ENCODE data around the gene ELL.

- TF ChIP-seq, protein P1, sequence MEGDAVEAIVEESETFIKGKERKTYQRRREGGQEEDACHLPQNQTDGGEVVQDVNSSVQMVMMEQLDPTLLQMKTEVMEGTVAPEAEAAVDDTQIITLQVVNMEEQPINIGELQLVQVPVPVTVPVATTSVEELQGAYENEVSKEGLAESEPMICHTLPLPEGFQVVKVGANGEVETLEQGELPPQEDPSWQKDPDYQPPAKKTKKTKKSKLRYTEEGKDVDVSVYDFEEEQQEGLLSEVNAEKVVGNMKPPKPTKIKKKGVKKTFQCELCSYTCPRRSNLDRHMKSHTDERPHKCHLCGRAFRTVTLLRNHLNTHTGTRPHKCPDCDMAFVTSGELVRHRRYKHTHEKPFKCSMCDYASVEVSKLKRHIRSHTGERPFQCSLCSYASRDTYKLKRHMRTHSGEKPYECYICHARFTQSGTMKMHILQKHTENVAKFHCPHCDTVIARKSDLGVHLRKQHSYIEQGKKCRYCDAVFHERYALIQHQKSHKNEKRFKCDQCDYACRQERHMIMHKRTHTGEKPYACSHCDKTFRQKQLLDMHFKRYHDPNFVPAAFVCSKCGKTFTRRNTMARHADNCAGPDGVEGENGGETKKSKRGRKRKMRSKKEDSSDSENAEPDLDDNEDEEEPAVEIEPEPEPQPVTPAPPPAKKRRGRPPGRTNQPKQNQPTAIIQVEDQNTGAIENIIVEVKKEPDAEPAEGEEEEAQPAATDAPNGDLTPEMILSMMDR (conservative IDR thresholded peaks at IDR 0.05) = no peak
- no peak for TF ChIP-seq EZH2 (IDR thresholded peaks at IDR 0.05; ENCODE audit: low read depth)
Measured at GRCh38 chr19:18420930-18421329, 100.9 kb downstream of the ELL start.
